GM19455 (cell line): ENCODE data around the gene RAB7B.

Source experiments
- ATAC-seq: cut with Tn5 transposase; IDR thresholded peaks from one replicate; pipeline ENCODE4 v1.9.1; 2021; ENCODE audit not compliant: unreplicated experiment

The RAB7B gene

DNA sequence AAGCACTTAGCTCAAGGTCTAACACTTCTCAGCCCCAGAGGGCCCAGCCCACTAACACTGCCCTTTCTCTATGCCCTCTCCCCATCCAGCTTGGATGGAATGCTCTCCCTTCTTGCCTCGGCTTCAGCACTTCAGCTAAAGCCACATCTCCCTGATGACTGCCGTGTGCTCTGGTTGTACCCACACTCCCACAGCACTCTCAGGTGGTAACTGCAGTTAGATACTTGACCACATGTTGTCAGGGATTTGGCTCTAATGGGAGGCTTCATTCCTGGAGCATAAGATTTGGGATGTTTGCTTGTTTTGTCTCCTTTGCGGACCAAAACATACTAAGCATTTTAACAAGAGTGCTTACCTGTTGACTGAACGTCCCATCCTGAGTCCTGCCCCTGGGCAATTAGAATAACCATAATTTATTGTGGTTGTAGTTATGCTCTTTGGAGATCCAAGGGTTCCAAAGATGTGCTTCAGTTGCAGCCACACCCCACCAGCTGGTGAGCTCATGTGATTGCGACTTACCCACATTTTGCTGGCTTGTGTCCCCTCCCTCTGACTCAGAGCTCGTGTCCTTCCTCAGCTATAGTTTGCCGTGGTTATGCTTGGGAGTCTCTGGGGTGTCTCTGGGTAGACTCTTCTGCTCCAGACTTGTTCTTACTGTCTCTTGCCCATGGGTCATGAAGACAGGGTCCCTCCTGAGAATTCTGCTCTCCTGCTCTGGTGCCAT is 52.2 kb downstream of the RAB7B start:
- ATAC-seq = no peak

DNA sequence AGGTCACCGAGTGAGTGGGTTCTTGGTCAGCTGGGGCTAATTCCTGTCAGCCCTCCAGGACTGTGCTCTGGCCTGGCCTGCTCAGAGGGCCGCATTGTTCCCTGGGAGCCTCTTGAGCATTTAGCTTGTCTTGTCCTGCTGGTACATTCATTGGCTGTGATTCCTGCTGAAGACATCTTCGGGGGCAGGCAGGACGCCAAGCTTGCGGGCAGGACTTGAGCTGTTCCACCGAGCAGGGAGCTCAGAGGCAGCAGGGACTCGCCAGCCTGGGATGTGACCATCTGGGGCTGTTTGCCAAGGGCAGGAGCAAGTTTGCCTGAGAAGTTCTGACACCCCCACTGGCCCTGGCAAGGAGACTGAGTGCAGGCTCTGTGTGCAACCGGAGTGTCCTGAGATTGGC is 52.9 kb downstream of the RAB7B start:
- ATAC-seq = no peak

DNA sequence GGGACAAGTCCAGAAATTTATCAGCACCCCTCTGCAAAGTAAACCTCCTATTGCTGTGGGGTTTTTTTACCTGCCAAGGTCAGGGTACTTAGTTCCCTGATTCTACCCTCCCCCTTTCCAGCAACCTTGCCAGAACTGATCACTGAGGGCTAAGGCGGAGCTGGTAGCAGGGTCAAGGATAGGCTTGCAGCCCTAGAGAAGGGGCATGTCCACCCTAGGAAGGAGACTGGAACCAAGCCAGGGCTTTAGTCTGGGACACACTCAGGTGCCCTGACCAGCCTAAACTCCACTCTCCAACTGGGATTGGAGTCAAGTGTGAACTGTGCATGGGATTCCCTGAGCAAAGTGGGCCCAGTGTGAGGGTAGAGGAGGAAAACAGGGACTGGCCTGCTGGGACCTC is 53.4 kb downstream of the RAB7B start:
- ATAC-seq = no peak

DNA sequence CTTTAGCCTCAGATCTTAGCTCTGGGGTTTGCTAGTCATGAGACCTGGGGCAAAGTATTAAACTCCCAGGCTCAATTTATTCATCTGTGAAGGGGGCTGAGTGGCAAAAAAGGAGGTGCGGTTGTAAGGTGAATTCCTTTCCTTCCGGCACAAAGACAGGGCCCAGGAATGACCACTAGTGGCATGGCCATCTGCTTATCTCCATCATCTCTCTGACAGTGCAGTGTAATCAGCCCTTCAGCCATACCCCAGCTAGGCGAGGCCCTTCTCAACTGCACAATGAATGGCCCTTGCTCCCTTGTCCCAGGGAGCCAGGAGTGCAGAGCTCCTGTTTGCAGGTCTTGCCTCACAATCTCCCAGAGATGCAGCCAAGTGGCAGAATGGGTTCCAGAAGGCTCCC is 54.3 kb downstream of the RAB7B start:
- no peak for ATAC-seq

DNA sequence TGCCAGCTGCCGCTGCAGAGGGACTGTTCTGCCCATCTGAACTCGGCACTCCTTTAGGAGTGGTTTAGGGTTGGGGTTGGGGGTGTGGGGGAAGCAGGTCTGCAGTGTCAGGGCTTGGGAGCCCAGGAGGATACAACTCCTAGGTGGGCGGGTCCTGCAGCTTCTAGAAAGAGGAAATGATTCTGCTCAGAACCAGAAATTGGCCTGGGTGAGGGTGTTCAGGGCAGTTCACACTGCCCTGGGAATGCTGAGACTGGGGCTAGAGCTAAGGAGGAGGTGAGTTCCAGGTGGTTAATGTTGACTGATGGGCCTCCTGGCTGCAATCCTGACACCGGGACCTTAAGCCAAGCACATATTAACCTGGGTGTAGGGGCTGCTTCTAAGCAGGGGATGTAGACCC is 55.2 kb downstream of the RAB7B start:
- no peak for ATAC-seq

DNA sequence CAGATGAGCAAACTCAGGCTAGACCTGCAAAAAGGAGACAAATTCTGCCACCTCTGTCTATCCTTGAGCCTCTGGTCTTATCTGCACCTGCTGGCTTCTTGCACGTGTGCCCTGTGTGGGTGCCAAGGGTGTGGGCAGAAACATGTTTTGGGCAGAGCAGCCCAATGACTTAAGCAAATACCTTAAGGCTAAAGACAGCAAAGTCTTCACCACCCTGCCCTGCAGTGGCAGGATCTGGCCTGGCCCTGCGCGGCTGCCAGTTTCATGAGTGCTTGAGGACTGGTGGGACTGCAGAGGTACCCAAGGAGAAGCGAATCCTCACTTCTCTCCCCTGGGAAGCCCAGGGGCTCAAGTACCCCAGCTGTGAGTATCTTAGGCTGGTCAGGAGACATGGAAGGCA is 56.2 kb downstream of the RAB7B start:
- ATAC-seq = no peak

DNA sequence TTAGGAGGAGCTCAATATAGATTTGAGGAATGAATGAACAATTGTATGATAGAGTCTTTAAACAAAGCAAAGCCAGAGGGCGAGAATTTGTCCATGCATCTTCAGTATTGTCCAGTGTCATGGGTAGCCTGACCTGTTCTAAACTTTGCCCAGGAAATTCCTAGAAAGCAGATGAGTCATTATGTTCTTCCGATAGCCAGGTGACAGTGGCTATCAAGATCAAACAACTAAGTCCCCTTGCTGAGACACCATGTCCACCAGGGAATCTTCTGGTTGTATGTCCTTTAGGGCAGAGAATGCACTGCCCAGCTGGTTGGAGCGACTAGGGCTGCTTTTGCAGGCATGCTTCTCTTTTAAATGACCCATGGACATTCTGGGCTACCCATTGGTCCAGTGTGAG is 58.1 kb downstream of the RAB7B start:
- ATAC-seq = no peak

DNA sequence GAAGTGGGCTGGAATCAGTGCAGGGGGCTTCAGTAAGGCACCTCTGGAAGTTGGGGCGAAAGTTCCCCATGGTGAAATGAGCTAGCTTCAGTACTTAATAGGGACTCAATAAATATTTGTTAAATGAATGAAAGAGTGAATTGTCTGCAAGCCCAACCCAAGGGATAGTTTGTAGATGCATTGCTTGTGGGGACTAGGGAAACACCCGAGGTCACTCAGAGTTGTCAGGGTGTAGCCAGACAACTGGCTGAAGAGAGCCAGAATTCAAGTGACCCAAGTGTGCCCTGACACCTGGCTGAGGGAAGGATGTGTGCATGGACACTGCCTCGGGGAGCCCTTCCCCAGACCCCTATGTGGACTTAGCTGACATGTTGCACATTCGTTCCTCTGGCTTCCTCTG is 58.7 kb downstream of the RAB7B start:
- no peak for ATAC-seq

DNA sequence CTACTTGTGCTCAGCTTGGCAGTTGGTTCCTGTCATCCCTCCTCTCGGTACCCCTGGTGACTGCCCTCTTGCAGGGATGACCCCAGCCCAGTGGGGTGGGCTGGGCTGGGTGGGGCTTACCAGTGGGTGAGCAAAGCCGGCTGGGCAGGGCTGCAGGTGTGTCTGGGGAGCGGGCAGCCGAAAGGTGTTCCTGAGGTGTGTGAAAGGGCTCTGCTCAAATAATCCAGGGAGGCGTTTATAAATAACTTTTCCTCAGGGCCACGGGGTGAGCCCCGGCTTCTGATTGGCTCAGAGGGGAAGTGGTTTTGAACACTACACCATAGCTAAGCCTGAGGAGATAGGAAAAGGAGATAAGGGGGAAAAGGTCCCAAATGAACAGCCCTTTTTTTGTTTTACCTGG is 60.0 kb downstream of the RAB7B start, which contains the start of gene SLC26A9:
Gene SLC26A9 (minus strand): TSS at position 212 of the 400 bp plus-strand sequence. CDS start 7,636 bp downstream, outside the sequence.
- ATAC-seq = no peak

DNA sequence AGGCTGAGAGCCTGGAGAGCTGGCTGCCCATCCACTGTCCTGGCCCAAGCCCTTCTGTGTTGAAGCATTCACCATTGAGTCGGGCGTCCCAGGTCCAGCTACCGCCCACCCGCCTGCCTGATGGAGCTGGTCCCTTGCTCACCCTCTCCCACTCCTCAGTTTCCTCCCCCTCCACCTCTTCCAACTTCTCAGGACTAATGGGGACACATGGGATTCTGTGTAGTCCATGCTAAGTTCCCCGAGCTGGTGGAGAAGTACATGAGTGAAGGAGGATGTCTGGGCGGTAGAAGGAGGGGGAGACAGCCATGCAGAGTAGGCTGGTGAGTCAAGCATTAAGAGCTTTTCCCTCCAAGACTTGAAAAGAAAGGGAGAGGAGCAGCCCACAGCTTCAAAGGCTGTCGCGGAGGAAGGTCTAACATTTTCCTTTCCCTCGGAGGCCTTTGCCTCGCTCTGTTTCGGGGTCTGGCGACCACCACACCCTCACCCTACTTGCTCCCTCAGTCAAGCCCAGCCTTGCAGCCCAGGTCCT is 60.5 kb downstream of the RAB7B start:
- no peak for ATAC-seq

DNA sequence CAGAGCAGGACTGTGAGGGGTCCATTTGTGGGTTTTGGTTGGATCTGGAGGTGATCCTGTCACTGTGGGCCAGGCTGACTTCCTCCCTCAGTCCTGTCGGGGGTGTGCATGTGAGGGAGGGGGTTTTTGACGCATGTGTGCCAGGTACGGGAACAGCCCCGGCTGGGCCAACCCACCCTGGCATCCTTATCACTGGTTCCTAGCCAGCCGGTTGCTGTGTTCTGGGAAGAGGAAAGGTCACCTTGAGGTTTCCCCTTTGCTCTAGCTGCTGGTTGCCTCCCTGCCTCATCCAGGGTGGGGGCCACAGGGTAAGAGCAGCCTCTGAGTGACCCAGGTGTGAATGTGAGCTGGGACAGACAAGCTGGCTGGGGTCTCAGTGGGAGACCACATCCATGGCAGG is 62.5 kb downstream of the RAB7B start:
- ATAC-seq = no peak

DNA sequence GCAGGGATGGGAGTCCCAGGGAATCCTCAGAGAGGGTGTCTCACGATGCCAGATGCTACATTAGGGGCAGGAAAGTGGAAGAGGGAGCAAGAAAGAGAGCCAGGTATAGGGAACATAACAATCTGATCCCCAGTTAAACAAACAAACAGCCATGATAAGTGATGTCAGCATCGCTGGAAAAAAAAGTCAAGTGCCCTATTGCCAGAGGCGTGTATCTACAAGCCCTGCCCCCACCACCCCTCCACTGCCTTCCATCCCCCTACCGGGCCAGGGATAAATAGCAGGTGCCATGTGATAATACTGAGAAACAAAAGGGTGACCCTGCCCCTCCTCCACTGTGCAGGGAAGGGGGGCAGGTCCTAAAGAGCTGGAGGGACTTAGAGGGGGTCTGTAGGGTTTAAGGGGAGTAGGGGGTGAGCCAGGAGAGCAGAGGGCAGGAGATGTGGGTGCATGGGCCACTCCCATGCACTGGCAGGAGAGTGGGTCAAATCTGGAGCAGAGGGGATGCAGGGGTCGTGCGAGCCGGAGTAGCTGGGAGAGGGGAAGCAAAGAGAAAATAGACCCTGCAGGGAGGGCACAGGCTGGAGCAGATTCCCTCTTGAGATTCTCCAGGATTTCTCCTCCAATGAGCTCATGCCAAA is 63.4 kb downstream of the RAB7B start:
- ATAC-seq = no peak

DNA sequence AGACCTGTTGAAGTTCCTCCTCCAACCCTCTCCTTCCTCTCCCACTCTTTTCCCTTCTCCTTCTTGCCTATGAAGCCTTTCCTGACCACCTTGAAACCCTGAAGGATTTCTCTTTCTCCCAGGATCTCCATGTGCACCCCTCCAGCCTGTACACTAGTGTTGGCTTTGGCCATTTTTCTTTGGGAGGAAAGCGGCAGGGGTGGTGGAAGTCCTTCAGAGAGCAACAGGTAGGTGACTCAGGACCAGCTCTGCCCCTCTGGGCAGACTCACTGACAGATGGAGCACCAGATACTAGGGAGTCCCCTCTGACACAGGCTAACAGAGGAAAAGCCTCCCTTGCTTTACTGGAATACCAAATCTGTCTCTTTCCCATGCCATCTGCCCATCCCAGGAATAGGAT is 64.5 kb downstream of the RAB7B start:
- no peak for ATAC-seq

DNA sequence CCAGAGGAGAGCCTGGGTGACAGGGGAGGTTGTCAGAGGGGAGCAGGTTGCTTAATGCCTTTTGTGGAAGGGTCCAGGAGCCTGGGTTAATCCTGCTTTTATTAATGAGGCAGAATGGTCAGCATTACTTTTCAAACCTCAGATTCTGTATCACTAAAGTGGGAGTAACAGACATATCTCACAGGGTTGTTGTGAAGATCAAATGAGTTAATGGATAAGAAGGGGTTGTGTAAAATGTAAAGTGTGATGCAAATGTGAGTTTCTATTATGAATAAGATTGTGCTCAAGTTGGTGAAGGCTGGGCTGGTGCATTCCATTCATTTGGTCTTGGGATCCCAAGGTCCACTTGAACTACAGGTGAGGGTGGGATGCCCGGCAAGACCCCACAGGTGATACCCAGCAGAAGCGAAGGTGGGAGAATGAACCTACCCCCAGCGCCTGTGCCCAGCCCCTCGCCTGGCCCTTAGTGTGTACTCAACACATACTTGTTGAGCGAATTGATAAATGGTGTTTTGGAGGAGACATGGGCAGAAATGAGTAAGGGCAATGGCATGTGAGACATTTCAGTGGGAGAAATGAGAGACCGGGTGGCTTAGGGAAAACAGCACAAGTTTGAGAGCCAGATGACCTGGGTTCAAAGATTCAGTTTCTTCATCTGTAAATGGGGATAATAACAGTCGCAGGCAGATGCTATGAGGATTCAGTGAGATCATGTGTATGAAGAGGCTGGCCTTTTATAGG is 66.2 kb downstream of the RAB7B start:
- ATAC-seq = no peak

DNA sequence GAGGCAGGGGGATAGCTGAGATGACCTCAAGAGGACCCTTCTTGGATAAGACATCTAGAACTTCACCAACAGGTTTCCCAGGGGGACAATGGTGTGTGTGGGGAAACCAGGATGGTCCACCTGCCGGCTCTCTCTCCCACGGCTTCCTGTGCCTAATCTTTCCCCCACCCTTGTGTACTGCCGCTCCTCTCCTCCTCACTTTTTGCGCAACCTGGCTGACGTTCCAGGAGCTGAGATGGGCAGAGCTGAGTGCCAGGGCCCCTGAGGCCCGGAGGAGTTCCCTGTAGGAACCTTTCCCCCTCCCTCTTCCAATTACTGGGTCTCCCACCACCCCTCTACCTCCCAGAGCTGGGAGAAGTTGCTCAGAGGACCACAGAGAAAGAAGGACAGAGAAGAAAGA is 66.9 kb downstream of the RAB7B start:
- ATAC-seq = no peak

DNA sequence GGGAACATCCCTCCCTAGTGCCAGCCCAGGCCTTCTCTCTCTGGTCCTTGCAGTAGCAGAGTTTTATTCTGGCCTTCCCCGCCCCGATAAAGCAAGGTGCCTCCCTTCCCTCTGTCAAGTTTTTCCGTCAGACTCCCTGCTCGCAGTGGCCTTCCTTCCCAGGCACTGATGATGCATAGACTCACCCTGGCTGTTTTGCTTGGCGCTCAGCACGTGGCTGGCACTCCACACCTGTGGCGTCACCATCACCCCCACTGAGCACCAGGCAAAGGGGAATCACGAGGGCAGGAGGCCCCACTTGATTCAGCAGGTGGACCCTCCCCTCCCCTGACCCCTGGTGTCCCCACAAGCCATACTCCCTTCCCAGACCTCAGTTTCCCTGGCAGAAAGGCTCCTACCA is 67.3 kb downstream of the RAB7B start:
- no peak for ATAC-seq

DNA sequence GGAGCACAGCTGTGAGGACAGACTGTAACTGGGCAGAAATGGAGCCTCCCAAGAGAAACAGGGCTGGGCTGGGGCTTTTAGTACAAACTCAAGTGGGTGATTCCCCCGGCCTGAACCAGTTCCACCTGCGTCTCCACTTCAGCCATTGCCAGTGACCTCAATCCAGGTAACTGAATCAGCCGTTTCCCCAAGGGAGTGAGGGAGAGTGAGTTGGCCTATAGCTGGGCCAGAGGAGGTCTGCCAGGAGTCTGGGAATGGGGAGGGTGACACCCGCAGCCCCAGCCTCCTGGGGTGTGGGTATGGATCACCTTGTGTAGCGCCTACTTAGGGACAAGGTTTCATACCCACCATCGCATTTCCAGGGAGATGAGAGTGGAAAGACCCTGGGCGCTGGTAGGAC is 68.4 kb downstream of the RAB7B start:
- no peak for ATAC-seq

DNA sequence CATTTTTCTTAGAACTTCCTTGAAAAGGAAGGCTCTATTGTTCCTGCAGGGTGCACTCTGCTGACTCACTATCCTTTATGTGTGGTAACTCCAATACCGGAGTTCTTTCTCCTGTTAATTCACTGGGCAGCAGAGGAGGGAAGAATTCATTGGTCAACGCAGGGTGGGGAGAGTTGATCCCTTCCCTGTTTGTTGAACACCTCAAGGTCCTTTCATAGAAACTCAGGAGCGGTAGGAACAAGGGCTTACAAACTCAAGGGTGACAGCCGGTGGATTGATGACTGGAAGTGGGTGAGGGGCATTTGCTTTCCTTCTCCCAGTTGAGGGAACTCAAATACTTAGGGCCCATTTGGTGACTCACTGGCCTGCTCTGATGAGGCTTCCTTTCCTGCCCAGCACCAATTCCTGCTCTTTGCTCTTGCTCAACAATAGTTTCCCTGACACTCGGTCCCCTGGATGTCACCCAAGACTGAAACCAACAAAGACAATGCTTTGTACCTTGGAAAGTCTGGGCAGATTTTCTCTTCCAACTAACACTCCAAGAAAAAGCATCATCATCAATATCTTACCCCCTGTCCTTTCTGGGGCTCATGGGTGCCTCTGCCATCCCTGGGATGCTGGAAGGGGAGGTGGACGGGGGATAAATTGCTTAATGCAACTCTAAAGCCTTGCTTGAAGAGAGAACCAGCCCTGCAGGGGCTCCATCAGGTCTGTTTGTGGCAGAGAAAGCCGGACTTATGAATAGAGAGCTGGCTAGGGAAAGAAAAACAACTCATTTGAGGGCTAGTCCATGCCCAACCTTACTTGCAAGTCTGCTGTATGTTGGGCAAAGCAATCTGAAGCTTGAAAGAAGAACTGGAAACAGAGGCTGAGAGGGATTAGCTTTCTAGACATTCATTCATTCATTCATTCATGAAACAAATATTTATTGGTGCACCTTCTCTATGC is 69.2 kb downstream of the RAB7B start:
- ATAC-seq = no peak

DNA sequence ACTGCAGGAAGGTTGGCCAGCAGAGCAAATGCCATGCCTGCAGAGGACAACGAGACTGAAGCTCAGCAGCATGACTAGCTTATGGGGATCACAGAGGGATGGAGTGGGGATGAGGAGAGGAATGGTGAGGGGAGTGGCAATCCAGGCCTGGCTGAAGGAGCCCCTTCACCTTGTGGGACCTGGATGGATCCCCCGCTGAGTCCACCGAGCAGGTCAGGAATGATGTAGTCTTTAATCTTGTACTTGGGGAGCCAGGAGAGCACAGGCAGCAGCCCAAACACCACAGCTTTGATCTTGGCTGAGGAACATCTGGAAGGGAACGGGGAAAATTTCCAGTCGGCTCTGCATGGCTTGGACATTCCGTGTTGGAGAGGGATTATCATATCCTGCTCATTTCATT is 70.4 kb downstream of the RAB7B start:
- no peak for ATAC-seq

DNA sequence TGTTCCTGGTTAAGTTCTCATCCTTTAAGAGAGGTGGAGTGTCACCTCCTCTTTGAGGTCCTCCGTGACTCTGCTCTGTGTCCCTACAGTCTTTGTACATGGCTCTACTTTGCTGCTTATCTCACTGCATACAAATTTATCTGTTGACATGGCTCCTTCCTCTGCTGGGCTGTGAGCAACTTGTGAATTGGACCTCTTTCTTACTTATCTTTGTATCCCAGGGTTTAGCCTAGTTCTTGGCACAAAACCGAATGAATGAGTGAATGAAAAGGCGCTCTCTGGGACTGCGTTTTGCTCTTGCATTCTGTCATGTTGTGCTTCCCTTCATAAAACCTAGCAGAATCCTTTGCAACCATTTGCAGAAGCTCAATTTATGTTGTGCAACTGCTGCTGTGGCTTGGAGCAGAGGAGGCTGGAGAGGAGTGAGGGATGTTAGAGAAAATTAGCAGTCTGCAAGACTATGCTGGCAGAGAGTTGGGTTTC is 72.4 kb downstream of the RAB7B start:
- ATAC-seq = no peak

DNA sequence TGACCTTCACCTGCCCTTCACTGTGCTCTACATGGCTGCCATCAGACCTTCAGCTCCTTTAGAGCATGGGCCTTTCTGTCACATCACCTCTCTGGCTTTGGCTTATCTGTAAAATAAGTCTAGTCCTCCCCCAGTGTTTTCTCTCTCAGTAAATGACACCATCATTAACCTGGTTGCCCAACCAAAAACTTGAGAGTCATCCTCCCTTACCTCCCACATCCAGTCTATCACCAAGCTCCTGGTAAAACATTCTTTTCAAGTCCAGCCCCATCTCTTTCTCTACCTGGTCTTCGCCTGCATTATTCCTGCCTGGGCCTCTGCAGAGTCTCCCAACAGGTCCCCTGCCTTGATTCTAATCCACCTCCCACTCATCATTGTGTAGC is 73.0 kb downstream of the RAB7B start:
- ATAC-seq = no peak
